Measurements from ENCODE around the gene EED.

DNA sequence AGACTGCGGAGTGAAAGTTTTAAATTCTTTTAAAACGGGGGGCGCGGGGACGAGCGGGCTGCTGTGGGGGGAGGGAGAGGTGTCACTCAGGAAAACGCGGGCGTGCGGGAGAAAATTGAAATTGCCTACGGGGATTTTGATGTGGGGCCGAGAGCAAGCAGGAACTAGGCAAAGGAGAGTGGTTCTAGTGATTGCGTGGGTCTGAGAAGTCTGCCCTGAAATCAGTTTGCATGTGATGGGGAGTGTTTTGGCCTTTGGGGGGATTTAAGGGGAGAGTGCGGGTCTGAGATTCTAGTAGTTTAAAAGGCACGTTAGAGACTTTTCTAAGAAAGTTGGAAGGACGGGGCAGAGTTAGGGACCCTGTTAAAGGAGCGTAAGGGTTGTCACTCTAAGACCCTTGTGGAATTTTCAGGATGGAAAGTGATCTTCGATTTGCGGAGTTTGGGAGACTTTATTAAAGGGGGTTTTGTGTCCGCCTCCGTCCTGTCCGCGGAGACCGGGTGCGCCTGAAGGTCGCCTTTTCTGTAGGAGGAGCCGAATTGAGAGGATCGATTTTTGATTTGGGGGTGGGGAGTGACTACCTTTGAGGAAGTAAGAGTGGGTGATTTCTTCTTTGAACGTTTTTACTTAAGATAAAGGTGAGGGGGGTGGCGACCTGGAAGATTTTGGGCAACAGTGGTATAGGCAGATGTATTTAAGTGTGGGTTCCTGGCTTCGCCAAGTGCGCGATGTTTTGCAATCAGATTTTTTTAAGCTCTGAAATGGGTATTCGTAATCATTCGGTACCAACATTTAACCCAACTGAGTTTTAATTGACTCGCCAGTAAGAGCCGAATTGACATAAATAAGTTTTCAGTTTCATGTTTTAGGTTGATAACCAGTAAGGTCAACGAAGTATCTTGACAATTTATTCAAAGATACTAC, 1.1 kb downstream of the EED start:
- no peak for TF ChIP-seq SUZ12 (IDR thresholded peaks at IDR 0.05; ENCODE audit: extremely low read depth, insufficient read depth, insufficient read length)
- TF ChIP-seq ZNF274 (IDR thresholded peaks at IDR 0.05; ENCODE audit: low read depth, low read length): no peak
- no peak for TF ChIP-seq YY1 (IDR thresholded peaks at IDR 0.05; ENCODE audit: insufficient read depth, insufficient read length)
